Psoas muscle (tissue), 8 donors: ENCODE measurements around the gene CHD2. TPM values are rescaled to one million over a fixed set of nuclear protein-coding genes. Genes with fewer than 3 reads are reported as not detected.

Source experiments
- ATAC-seq, 4 donors: fragments of 200-7000 bp; cut with Tn5 transposase; one replicate each; pipeline ENCODE4 v1.9.1; 2020; ENCODE audit warnings: moderate library complexity in 3 of 4, mild to moderate bottlenecking in 2 of 4
- DNase-seq, 2 donors: peaks; one replicate each; pipeline ENCODE4 v3.0.0-alpha.2; 2020
- H3K27ac ChIP-seq: fragments of 200-600 bp; one replicate; pipeline ENCODE4 v1.8.0; 2022
- H3K27me3 ChIP-seq, 3 donors: fragments of 200-600 bp in 1 of 3; one replicate each; pipeline versions ENCODE4 v1.6.1 to v1.8.0; 2013 to 2022; ENCODE audit warnings: low read length in 2 of 3, mild to moderate bottlenecking in 2 of 3, moderate library complexity in 1 of 3; ENCODE audit not compliant: insufficient read depth in 3 of 3
- H3K36me3 ChIP-seq, 2 donors: fragments of 200-600 bp in 1 of 2; one replicate each; pipeline versions ENCODE4 v1.6.1 to v1.8.0; 2013 to 2022; ENCODE audit warnings: low read depth in 1 of 2, mild to moderate bottlenecking in 1 of 2, moderate library complexity in 1 of 2; ENCODE audit not compliant: insufficient read depth in 1 of 2
- H3K4me1 ChIP-seq: fragments of 200-600 bp; one replicate; pipeline ENCODE4 v1.8.0; 2022
- H3K4me3 ChIP-seq: fragments of 200-600 bp; one replicate; pipeline ENCODE4 v1.8.0; 2022; ENCODE audit warnings: mild to moderate bottlenecking
- H3K9me3 ChIP-seq: fragments of 200-600 bp; one replicate; pipeline ENCODE4 v1.8.0; 2022
- WGBS, 3 donors: extraction: QIAGEN DNeasy Blood & Tissue Kit; methylation state at CpG; one replicate each; pipeline versions ENCODE4 v1.1.6 to v1.1.7; 2013; 5-methylcytosine and 5-hydroxymethylcytosine counted together
- intact Hi-C, 2 donors: fragments of 100-400 bp; cut with DNase I; formaldehyde crosslinking; loops; one replicate each; pipeline versions ENCODE4 v1.11.0 to v1.14.2; 2022
- polyA plus RNA-seq, 3 donors: library from polyadenylated mRNA; stranded (reverse); fragments of 200-250 nt; gene quantifications; one replicate each; pipeline ENCODE4 v1.2.3, GENCODE V29; 2013
- total RNA-seq, 4 donors: library from RNA; stranded (reverse); fragmentation: NEBNext Ultra II Directional in 2 of 4; extraction: Animal tissue kit (Norgen Biotek cat#: 25700) in 2 of 4; gene quantifications; one replicate each; pipeline versions ENCODE4 v1.2.1 to v1.2.4, GENCODE V29; 2021 to 2023
- TF ChIP-seq, protein P1 (sequence below): fragments of 200-600 bp; IDR thresholded peaks from one replicate; pipeline ENCODE4 v1.8.0; 2022; ENCODE audit warnings: antibody characterized with exemption
- donor health status: healthy with polysubstance abuse.
- donor health status: DM: no; HTN: no; CAD: no; lungs with moderate emphysema.
- donor health status: Bipolar disorder and iron deficiency.
- donor health status: healthy.
- donor health status: DM: yes; HTN: yes; CAD: no.
- donor health status: DM: no; HTN: no; CAD: no.
- donor health status: DM: no; HTN: no; CAD: no.
- donor health status: DM: yes; HTN: yes; CAD: no.

Gene CHD2
- total and polyA plus RNA-seq, 7 donors = 11.1 to 53.0 (median 40.9) TPM

DNA sequence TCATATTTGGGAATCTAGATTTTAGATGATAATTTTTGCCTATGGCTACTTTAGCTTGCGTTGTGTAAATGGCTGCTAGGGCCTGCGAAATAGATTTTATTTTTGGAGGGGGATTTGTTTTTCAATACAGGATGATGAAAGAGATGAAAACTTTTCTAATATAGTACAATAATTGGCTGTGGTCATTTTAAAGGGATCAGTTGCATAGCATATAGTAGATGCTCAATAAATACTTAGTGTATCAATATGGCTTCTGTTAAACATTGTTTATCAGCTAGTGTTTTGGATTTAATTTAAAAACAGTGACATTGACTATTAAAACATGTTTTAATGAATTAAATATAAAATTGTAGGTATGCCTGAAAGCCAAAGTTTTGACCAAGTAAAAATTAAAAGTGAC, 6.9 kb upstream of the CHD2 start:
- ATAC-seq (no peak), DNase-seq (no peak)
- H3K4me1 ChIP-seq = peaks cover 57% of the 10 kb centered on the region
- WGBS, 3 donors = 74 to 97% (median 77%) methylated on average over 2 of the region's 2 CpGs
- H3K36me3 ChIP-seq = peaks cover 7 to 88% of the 10 kb centered on the region in 2 donors
- peak overlapping the region; percentile 54 for H3K27ac ChIP-seq
- no peaks in the 10 kb centered on the region for H3K9me3 ChIP-seq
- H3K4me3 ChIP-seq = no peak overlapping the region
- H3K27me3 ChIP-seq = no peaks in the 10 kb centered on the region
- intact Hi-C loops = no loop called here
- TF ChIP-seq, protein P1, sequence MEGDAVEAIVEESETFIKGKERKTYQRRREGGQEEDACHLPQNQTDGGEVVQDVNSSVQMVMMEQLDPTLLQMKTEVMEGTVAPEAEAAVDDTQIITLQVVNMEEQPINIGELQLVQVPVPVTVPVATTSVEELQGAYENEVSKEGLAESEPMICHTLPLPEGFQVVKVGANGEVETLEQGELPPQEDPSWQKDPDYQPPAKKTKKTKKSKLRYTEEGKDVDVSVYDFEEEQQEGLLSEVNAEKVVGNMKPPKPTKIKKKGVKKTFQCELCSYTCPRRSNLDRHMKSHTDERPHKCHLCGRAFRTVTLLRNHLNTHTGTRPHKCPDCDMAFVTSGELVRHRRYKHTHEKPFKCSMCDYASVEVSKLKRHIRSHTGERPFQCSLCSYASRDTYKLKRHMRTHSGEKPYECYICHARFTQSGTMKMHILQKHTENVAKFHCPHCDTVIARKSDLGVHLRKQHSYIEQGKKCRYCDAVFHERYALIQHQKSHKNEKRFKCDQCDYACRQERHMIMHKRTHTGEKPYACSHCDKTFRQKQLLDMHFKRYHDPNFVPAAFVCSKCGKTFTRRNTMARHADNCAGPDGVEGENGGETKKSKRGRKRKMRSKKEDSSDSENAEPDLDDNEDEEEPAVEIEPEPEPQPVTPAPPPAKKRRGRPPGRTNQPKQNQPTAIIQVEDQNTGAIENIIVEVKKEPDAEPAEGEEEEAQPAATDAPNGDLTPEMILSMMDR = no peak

DNA sequence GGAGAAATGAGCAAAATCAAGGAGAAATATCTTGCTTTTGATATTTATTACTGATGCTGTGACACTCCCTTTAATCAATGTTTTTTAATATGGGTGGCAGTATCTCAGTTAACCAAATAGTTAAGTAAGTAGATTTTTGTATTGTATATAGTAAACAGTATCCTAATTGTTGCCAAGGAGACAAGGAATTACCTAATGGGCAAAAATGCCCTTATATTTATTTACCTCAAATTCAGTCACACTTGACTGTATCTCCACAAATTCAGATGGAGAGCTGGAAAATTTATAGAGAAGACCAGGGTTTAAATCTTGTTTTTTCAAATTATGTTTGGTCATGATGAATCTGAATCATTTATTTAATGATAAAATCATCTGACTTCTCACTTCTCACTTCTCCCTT, 3.6 kb upstream of the CHD2 start:
- H3K9me3 ChIP-seq = no peaks in the 10 kb centered on the region
- ATAC-seq = no peak
- peaks cover 50% of the 10 kb centered on the region for H3K4me1 ChIP-seq
- peak overlapping the region; percentile 57 for H3K27ac ChIP-seq
- TF ChIP-seq, protein P1 = no peak
- peak overlapping the region; percentile 17 for H3K4me3 ChIP-seq
- no peaks in the 10 kb centered on the region for H3K27me3 ChIP-seq
- H3K36me3 ChIP-seq = peaks cover 7 to 69% of the 10 kb centered on the region in 2 donors
- intact Hi-C loops = no loop called here
- DNase-seq = no peak

DNA sequence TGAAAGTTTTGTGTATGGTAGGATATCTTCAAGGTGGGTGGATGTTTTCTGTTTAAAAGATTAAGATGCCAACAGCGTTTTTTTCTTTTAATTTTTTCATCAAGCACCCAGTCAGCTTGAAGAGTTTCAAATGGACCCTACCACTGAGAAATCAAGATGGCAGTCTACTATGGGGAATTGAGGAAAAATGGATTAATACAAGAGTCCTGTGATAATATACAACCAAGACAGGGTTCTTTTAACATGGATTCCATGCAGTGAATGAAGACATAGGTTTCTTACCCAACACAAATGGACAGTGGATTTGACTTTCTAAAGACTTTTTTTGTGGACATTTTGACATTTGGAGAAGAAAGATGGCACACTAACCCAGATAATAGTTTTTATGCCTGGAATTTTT, 2.5 kb upstream of the CHD2 start:
- Histone ChIP-seq H3K9me3 (no peaks in the 10 kb centered on the region), H3K27ac (peak overlapping the region; percentile 95), H3K36me3 (peaks cover 7 to 63% of the 10 kb centered on the region in 2 donors), H3K4me3 (no peak overlapping the region), H3K4me1 (peaks cover 47% of the 10 kb centered on the region), H3K27me3 (no peaks in the 10 kb centered on the region)
- WGBS, 3 donors = 66 to 81% (median 69%) methylated on average over 1 of the region's 1 CpG
- intact Hi-C loops = no loop called here
- TF ChIP-seq, protein P1 = no peak
- DNase-seq (no peak), ATAC-seq (no peak)

DNA sequence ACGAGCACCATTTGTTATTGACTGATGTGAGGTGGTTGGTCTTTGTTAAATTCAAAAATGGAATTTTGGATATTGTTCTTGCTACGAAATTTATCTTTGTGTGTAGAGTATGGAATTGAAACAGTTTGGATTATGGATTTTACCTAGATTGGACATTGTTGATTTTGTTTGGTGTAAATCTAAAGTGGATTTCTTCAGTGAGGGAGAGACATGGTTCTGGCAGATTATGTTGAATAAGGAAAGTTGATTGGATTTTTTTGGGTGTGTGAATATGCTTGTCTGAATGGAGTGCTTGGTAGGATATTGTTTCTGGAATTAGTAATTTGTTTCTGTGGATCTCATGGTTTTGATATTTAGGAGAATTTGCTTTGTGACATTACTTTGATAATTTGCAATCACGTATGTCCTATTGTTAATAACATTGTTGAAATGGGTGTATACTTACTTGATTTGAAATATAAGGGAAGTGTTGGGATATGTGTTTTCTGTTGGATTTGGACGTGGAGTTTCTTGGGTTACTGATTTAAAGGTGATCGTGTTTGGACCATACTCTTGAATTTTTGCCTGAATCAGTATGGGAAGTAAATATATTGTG, 1.0 kb upstream of the CHD2 start:
- DNase-seq (no peak), ATAC-seq (no peak)
- WGBS, 3 donors = 68 to 87% (median 79%) methylated on average over 5 of the region's 5 CpGs
- H3K27ac ChIP-seq = peak overlapping the region; percentile 95
- TF ChIP-seq, protein P1 = no peak
- H3K4me3 ChIP-seq = peak overlapping the region; percentile 68
- H3K4me1 ChIP-seq = peaks cover 50% of the 10 kb centered on the region
- H3K27me3 ChIP-seq = no peaks in the 10 kb centered on the region
- peaks cover 4 to 48% of the 10 kb centered on the region in 2 donors for H3K36me3 ChIP-seq
- intact Hi-C loops = loop anchor here in 1 of 2 donors (1.0 kb wide), 1 partner anchor 13 kb away; no protein-coding TSS in a partner anchor
- H3K9me3 ChIP-seq = no peaks in the 10 kb centered on the region

DNA sequence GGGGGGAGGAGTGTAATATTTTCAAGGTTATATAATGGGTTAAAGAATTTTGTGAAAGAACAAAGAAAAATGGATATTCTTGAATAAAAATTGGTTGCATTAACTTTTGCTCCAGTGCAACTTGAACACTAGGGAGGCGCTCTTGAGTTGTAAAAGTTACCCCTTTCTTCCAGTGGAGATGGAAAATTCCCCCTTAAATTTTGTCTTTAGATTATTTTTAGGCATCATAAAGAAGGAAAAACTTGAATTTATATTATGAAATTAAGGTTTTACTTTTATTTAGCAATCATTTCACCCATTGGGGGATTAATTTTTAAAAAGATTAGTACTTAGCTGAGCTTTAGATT, 550 bp upstream of the CHD2 start:
- ATAC-seq (no peak), DNase-seq (no peak)
- Histone ChIP-seq H3K9me3 (no peaks in the 10 kb centered on the region), H3K27ac (peak overlapping the region; percentile 95), H3K36me3 (peaks cover 4 to 43% of the 10 kb centered on the region in 2 donors), H3K4me3 (peak overlapping the region; percentile 68), H3K4me1 (peaks cover 45% of the 10 kb centered on the region), H3K27me3 (no peaks in the 10 kb centered on the region)
- intact Hi-C loops = loop anchor here in 1 of 2 donors (1.0 kb wide), 1 partner anchor 13 kb away; no protein-coding TSS in a partner anchor
- TF ChIP-seq, protein P1 = peak; percentile 44
- WGBS, 3 donors = 81 to 84% (median 83%) methylated on average over 1 of the region's 1 CpG
